GM23338 (cell line): ENCODE measurements around the gene PDE3B. TPM values are rescaled to one million over a fixed set of nuclear protein-coding genes. Genes with fewer than 3 reads are reported as not detected.

ENCODE experiments used
- ATAC-seq: fragments of 200-7000 bp; cut with Tn5 transposase; 3 replicates; pipeline ENCODE4 v1.9.1; 2020
- DNase-seq: peaks from one replicate; pipeline ENCODE4 v3.0.0-alpha.2; 2015; ENCODE audit warnings: low spot score
- H2AFZ ChIP-seq: fragments of 200-600 bp; sonication (generic); 2 replicates; pipeline ENCODE4 v1.8.0; 2016; ENCODE audit warnings: antibody characterized with exemption, mild to moderate bottlenecking, moderate library complexity
- H3F3A ChIP-seq: fragments of 200-600 bp; sonication (generic); replicated peaks from 2 replicates; pipeline ENCODE4 v1.8.0; 2017; ENCODE audit warnings: antibody characterized with exemption, mixed run types, low read depth
- H3K27ac ChIP-seq: fragments of 200-600 bp; sonication (generic); 2 replicates; pipeline ENCODE4 v1.6.1; 2016; ENCODE audit warnings: low read depth
- H3K27me3 ChIP-seq: fragments of 200-600 bp; sonication (generic); 2 replicates; pipeline ENCODE4 v1.8.0; 2016; ENCODE audit warnings: mild to moderate bottlenecking, mixed run types, moderate library complexity; ENCODE audit not compliant: insufficient read depth
- H3K36me3 ChIP-seq: fragments of 200-600 bp; sonication (generic); 2 replicates; pipeline ENCODE4 v1.8.0; 2016; ENCODE audit warnings: mild to moderate bottlenecking; ENCODE audit not compliant: insufficient read depth
- H3K4me1 ChIP-seq: fragments of 200-600 bp; sonication (generic); 2 replicates; pipeline ENCODE4 v1.8.0; 2016; ENCODE audit warnings: mild to moderate bottlenecking, moderate library complexity; ENCODE audit not compliant: insufficient read depth
- H3K4me2 ChIP-seq: fragments of 200-600 bp; sonication (generic); 2 replicates; pipeline ENCODE4 v1.7.1; 2017; ENCODE audit warnings: mixed run types
- H3K4me3 ChIP-seq: fragments of 200-600 bp; sonication (generic); 2 replicates; pipeline ENCODE4 v1.6.1; 2016; ENCODE audit warnings: mixed run types
- H3K79me2 ChIP-seq: fragments of 200-600 bp; sonication (generic); replicated peaks from 2 replicates; pipeline ENCODE4 v1.8.0; 2017; ENCODE audit warnings: mild to moderate bottlenecking; ENCODE audit not compliant: insufficient read depth
- H3K9me2 ChIP-seq: fragments of 200-600 bp; sonication (generic); 2 replicates; pipeline ENCODE4 v1.8.0; 2017; ENCODE audit not compliant: insufficient read depth
- H4K20me1 ChIP-seq: fragments of 200-600 bp; sonication (generic); replicated peaks from 2 replicates; pipeline ENCODE4 v1.8.0; 2017; ENCODE audit warnings: mild to moderate bottlenecking; ENCODE audit not compliant: insufficient read depth
- H3K27ac Mint-ChIP-seq: 2 replicates; pipeline ENCODE4 v1.8.0; 2020; ENCODE audit warnings: inconsistent platforms, mild to moderate bottlenecking, moderate library complexity, mixed read lengths
- H3K27me3 Mint-ChIP-seq: 3 replicates; pipeline ENCODE4 v1.8.0; 2022; ENCODE audit warnings: low read depth, mild to moderate bottlenecking, moderate library complexity, mixed read lengths, inconsistent platforms; ENCODE audit not compliant: insufficient read depth, poor library complexity
- H3K36me3 Mint-ChIP-seq: 3 replicates; pipeline ENCODE4 v1.8.0; 2021; ENCODE audit warnings: low read depth, mild to moderate bottlenecking, inconsistent platforms, moderate library complexity, mixed read lengths
- H3K4me1 Mint-ChIP-seq: 3 replicates; pipeline ENCODE4 v1.8.0; 2020; ENCODE audit warnings: mild to moderate bottlenecking, inconsistent platforms, mixed read lengths
- H3K4me3 Mint-ChIP-seq: 3 replicates; pipeline ENCODE4 v1.8.0; 2021; ENCODE audit warnings: moderate library complexity, mild to moderate bottlenecking, inconsistent platforms, mixed read lengths
- H3K9me3 Mint-ChIP-seq: 3 replicates; pipeline ENCODE4 v1.8.0; 2020; ENCODE audit warnings: moderate library complexity, mild to moderate bottlenecking, inconsistent platforms, mixed read lengths
- EZH2phosphoT487 ChIP-seq: fragments of 200-600 bp; sonication (generic); IDR thresholded peaks from one replicate; pipeline ENCODE4 v1.8.1; 2018; ENCODE audit warnings: antibody characterized with exemption; ENCODE audit not compliant: unreplicated experiment
- POLR2AphosphoS5 ChIP-seq: IDR thresholded peaks from 2 replicates; pipeline ENCODE4 v1.6.1; 2016; ENCODE audit warnings: antibody characterized with exemption, low read depth
- polyA plus RNA-seq: library from polyadenylated mRNA; unstranded; fragments of >200 nt; fragmentation: Nextera tagmentation; extraction: Ambion mirVana; gene quantifications from 2 replicates; pipeline ENCODE4 v1.2.1, GENCODE V29; 2016
- total RNA-seq: library from RNA; depleted of rRNA; stranded (reverse); fragments of >200 nt; shearing (Covaris generic); gene quantifications from 2 replicates; pipeline ENCODE4 v1.2.3, GENCODE V29; 2014
- TF ChIP-seq, protein P1 (sequence below): fragments of 250-450 bp; sonication (Bioruptor Pico); IDR thresholded peaks from 2 replicates; pipeline ENCODE4 v1.5.0; 2020; ENCODE audit warnings: mild to moderate bottlenecking, moderate library complexity
- TF ChIP-seq, protein P2 (sequence below), 2 experiments: fragments of 200-600 bp in 1 of 2; sonication (generic) in 1 of 2; conservative IDR thresholded peaks; 2 replicates each; pipeline versions ENCODE4 v1.5.1 to v1.6.1; 2016 to 2017; ENCODE audit warnings: antibody characterized with exemption in 2 of 2, low read depth in 2 of 2, mild to moderate bottlenecking in 2 of 2, moderate library complexity in 1 of 2

The PDE3B gene
- total and polyA plus RNA-seq, 2 experiments from 2014 or later = 4.3 to 21.3 TPM

GRCh38 chr11:14619603-14620531 lies 23.7 kb upstream of the PDE3B start (continued):
- TF ChIP-seq, protein P1, sequence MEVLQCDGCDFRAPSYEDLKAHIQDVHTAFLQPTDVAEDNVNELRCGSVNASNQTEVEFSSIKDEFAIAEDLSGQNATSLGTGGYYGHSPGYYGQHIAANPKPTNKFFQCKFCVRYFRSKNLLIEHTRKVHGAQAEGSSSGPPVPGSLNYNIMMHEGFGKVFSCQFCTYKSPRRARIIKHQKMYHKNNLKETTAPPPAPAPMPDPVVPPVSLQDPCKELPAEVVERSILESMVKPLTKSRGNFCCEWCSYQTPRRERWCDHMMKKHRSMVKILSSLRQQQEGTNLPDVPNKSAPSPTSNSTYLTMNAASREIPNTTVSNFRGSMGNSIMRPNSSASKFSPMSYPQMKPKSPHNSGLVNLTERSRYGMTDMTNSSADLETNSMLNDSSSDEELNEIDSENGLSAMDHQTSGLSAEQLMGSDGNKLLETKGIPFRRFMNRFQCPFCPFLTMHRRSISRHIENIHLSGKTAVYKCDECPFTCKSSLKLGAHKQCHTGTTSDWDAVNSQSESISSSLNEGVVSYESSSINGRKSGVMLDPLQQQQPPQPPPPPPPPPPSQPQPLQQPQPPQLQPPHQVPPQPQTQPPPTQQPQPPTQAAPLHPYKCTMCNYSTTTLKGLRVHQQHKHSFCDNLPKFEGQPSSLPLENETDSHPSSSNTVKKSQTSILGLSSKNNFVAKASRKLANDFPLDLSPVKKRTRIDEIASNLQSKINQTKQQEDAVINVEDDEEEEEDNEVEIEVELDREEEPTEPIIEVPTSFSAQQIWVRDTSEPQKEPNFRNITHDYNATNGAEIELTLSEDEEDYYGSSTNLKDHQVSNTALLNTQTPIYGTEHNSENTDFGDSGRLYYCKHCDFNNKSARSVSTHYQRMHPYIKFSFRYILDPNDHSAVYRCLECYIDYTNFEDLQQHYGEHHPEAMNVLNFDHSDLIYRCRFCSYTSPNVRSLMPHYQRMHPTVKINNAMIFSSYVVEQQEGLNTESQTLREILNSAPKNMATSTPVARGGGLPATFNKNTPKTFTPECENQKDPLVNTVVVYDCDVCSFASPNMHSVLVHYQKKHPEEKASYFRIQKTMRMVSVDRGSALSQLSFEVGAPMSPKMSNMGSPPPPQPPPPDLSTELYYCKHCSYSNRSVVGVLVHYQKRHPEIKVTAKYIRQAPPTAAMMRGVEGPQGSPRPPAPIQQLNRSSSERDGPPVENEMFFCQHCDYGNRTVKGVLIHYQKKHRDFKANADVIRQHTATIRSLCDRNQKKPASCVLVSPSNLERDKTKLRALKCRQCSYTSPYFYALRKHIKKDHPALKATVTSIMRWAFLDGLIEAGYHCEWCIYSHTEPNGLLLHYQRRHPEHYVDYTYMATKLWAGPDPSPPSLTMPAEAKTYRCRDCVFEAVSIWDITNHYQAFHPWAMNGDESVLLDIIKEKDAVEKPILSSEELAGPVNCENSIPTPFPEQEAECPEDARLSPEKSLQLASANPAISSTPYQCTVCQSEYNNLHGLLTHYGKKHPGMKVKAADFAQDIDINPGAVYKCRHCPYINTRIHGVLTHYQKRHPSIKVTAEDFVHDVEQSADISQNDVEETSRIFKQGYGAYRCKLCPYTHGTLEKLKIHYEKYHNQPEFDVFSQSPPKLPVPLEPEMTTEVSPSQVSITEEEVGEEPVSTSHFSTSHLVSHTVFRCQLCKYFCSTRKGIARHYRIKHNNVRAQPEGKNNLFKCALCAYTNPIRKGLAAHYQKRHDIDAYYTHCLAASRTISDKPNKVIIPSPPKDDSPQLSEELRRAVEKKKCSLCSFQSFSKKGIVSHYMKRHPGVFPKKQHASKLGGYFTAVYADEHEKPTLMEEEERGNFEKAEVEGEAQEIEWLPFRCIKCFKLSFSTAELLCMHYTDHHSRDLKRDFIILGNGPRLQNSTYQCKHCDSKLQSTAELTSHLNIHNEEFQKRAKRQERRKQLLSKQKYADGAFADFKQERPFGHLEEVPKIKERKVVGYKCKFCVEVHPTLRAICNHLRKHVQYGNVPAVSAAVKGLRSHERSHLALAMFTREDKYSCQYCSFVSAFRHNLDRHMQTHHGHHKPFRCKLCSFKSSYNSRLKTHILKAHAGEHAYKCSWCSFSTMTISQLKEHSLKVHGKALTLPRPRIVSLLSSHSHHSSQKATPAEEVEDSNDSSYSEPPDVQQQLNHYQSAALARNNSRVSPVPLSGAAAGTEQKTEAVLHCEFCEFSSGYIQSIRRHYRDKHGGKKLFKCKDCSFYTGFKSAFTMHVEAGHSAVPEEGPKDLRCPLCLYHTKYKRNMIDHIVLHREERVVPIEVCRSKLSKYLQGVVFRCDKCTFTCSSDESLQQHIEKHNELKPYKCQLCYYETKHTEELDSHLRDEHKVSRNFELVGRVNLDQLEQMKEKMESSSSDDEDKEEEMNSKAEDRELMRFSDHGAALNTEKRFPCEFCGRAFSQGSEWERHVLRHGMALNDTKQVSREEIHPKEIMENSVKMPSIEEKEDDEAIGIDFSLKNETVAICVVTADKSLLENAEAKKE = no peak
- TF ChIP-seq POLR2AphosphoS5 = no peak

- H3K9me2 ChIP-seq = no peaks in the 10 kb centered on the region
- H3K27me3 Mint-ChIP-seq = no peaks in the 10 kb centered on the region
- peak; percentile 66 for ATAC-seq
- H3K27me3 ChIP-seq = no peaks in the 10 kb centered on the region
- no peaks in the 10 kb centered on the region for H3K4me1 Mint-ChIP-seq
- H3K27ac ChIP-seq = no peak overlapping the region
- H3F3A ChIP-seq = no peaks in the 10 kb centered on the region
- DNase-seq = peak; percentile 6
- H3K79me2 ChIP-seq = no peaks in the 10 kb centered on the region
- H3K36me3 ChIP-seq = no peaks in the 10 kb centered on the region
- H2AFZ ChIP-seq = no peak overlapping the region
- H3K4me3 Mint-ChIP-seq = no peak overlapping the region
- no peak overlapping the region for H3K27ac Mint-ChIP-seq
- no peak overlapping the region for H3K4me3 ChIP-seq
- no peaks in the 10 kb centered on the region for H3K4me1 ChIP-seq
- H4K20me1 ChIP-seq = no peaks in the 10 kb centered on the region
- H3K36me3 Mint-ChIP-seq = no peaks in the 10 kb centered on the region
- H3K9me3 Mint-ChIP-seq = no peaks in the 10 kb centered on the region
- TF ChIP-seq, protein P2, sequence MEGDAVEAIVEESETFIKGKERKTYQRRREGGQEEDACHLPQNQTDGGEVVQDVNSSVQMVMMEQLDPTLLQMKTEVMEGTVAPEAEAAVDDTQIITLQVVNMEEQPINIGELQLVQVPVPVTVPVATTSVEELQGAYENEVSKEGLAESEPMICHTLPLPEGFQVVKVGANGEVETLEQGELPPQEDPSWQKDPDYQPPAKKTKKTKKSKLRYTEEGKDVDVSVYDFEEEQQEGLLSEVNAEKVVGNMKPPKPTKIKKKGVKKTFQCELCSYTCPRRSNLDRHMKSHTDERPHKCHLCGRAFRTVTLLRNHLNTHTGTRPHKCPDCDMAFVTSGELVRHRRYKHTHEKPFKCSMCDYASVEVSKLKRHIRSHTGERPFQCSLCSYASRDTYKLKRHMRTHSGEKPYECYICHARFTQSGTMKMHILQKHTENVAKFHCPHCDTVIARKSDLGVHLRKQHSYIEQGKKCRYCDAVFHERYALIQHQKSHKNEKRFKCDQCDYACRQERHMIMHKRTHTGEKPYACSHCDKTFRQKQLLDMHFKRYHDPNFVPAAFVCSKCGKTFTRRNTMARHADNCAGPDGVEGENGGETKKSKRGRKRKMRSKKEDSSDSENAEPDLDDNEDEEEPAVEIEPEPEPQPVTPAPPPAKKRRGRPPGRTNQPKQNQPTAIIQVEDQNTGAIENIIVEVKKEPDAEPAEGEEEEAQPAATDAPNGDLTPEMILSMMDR (conservative IDR thresholded peaks at IDR 0.05; ENCODE audit: low read depth in 2 of 2) = peak in 1 of 2 experiments; percentile 12; a peak in 1 of 4 replicates
- no peak for TF ChIP-seq EZH2phosphoT487
- H3K4me2 ChIP-seq = no peak overlapping the region
Measured at GRCh38 chr11:14622223-14622954, 21.2 kb upstream of the PDE3B start.
